GM20000 (cell line): ENCODE measurements around the gene OR1S2.

ENCODE experiments used
- DNase-seq: peaks from one replicate; pipeline ENCODE4 v3.0.0; 2012; ENCODE audit warnings: low spot score
- TF ChIP-seq, protein P1 (sequence below): IDR thresholded peaks from 2 replicates; pipeline ENCODE4 v1.5.1; 2012; ENCODE audit warnings: mild to moderate bottlenecking, control low read depth; ENCODE audit errors: extremely low read depth, missing control alignments

OR1S2 gene

DNA sequence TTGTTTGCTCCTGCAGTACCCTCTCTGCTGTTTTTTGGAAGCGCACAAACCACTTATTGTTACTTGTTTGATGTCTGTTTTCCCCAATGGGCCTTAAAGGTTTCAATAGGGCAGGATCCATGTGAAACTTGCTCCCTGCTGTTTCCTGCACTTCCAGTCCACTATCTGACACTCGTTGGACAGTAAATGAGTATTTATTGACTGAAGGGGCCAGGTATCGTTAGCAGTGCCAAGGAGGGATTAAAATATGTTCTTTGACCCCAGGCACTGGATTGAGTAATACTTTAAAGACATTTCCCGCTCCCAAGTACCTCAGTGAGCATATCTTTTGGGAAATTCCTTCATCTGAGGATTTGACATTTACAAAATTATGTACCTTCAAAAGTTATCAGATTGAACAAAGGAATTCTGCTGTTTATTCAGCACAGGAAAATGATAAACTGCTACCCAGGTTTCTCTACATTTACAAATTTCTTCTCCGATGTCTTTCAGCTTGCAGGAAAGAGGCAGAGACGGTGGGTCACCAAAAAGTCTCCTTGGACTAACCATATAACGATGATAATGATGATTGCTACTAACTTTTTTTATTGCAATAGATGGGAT, 38.3 kb downstream of the OR1S2 start:
- no peak for DNase-seq
- TF ChIP-seq, protein P1, sequence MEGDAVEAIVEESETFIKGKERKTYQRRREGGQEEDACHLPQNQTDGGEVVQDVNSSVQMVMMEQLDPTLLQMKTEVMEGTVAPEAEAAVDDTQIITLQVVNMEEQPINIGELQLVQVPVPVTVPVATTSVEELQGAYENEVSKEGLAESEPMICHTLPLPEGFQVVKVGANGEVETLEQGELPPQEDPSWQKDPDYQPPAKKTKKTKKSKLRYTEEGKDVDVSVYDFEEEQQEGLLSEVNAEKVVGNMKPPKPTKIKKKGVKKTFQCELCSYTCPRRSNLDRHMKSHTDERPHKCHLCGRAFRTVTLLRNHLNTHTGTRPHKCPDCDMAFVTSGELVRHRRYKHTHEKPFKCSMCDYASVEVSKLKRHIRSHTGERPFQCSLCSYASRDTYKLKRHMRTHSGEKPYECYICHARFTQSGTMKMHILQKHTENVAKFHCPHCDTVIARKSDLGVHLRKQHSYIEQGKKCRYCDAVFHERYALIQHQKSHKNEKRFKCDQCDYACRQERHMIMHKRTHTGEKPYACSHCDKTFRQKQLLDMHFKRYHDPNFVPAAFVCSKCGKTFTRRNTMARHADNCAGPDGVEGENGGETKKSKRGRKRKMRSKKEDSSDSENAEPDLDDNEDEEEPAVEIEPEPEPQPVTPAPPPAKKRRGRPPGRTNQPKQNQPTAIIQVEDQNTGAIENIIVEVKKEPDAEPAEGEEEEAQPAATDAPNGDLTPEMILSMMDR: no peak

DNA sequence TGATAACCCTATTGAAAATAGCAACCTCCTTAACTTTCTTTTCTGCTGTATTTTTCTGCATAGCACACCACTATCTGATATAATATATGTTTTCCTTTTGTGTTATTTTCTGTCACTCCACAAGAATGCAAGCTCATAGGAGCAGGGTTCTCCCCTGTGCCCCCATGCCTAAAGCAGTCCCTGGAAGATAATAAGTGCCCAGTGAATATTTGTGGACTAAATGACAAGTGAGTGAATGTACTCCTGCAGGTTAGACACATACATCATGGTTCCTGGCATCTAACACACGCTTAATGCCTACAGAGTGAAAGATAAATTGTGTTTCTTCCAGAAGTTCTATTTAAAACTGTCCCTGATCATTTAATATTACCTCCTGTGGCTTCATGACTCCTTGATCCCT, 39.0 kb downstream of the OR1S2 start:
- TF ChIP-seq, protein P1: no peak
- no peak for DNase-seq

DNA sequence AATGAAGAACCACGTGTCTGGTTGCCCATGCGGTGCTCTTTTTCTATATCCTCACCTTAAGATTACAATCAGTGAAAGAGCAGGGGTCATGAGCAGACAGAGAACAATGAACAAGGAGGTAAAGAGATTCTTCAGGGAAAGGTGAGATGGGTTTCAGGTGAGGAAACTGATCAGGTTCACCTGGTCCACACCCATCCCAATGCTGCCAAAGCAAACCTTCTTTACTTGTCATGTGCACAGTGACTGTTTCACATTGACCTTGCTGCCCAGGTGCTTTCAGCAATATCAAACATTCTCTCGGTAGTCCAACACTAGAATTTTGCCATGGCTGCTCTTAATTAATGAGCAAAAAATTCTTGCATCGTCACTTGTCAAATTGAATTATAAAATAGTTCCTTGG, 39.6 kb downstream of the OR1S2 start:
- TF ChIP-seq, protein P1: no peak
- DNase-seq: no peak
